Stomach (tissue), 9 donors: ENCODE results near the gene FASTK. TPM values are rescaled to one million over a fixed set of nuclear protein-coding genes. Genes with fewer than 3 reads are reported as not detected.
A peak's percentile ranks its signal among the peaks of the same experiment; 100 is the strongest.

Experiments
- DNase-seq, 2 donors: peaks; one replicate each; pipeline versions ENCODE4 v3.0.0 to v3.0.0-alpha.2; 2013 to 2019
- H3K27ac ChIP-seq, 5 donors: fragments of 200-600 bp in 4 of 5; sonication (generic) in 4 of 5; one replicate each; pipeline ENCODE4 v1.5.1; 2013 to 2019; ENCODE audit warnings: mild to moderate bottlenecking in 1 of 5, moderate library complexity in 1 of 5
- H3K27me3 ChIP-seq, 3 donors: fragments of 200-600 bp; sonication (generic); one replicate each; pipeline ENCODE4 v1.5.1; 2017 to 2019; ENCODE audit warnings: mixed run types in 1 of 3
- H3K36me3 ChIP-seq, 4 donors: fragments of 200-600 bp; sonication (generic); 1 replicate in 3 of 4; 2 replicates in 1 of 4; pipeline ENCODE4 v1.5.1; 2016 to 2019
- H3K4me1 ChIP-seq, 4 donors: fragments of 200-600 bp; sonication (generic); one replicate each; pipeline ENCODE4 v1.5.1; 2016 to 2019
- H3K4me3 ChIP-seq, 4 donors: fragments of 200-600 bp; sonication (generic) in 3 of 4; one replicate each; pipeline ENCODE4 v1.5.1; 2016 to 2019; ENCODE audit warnings: mild to moderate bottlenecking in 1 of 4
- H3K9me3 ChIP-seq, 4 donors: fragments of 200-600 bp; sonication (generic); one replicate each; pipeline ENCODE4 v1.5.1; 2016 to 2019
- EP300 ChIP-seq: sonication (generic); formaldehyde crosslinking; IDR thresholded peaks from one replicate; pipeline ENCODE4 v1.6.1; 2017; ENCODE audit warnings: antibody characterized with exemption
- POLR2A ChIP-seq, 4 donors: fragments of 450-650 bp; IDR thresholded peaks; one replicate each; pipeline ENCODE4 v1.6.1; 2016; ENCODE audit warnings: antibody characterized with exemption in 4 of 4, control low read depth in 2 of 4, mild to moderate bottlenecking in 1 of 4, moderate library complexity in 1 of 4
- POLR2AphosphoS5 ChIP-seq, 3 donors: sonication (generic); formaldehyde crosslinking; IDR thresholded peaks; one replicate each; pipeline ENCODE4 v1.6.1; 2016; ENCODE audit warnings: antibody characterized with exemption in 3 of 3
- WGBS, 5 donors: extraction: QIAGEN DNeasy Blood & Tissue Kit in 3 of 5; methylation state at CpG; one replicate each; pipeline versions ENCODE4 v1.1.5 to v1.1.7; 2013 to 2018; 5-methylcytosine and 5-hydroxymethylcytosine counted together
- intact Hi-C: fragments of 100-400 bp; cut with DNase I; formaldehyde crosslinking; loops from one replicate; pipeline ENCODE4 v1.15.1; 2023; ENCODE audit warnings: low total_unique reads
- polyA plus RNA-seq, 3 donors: library from polyadenylated mRNA; stranded (reverse); fragments of 200-250 nt; gene quantifications; one replicate each; pipeline ENCODE4 v1.2.3, GENCODE V29; 2013
- total RNA-seq, 5 donors: library from RNA; depleted of rRNA; stranded (reverse); fragments of >200 nt; gene quantifications; one replicate each; pipeline versions ENCODE4 v1.1.0 to v1.2.3, GENCODE V29; 2014 to 2016
- TF ChIP-seq, protein P1 (sequence below), 7 experiments: fragments of 450-650 bp in 4 of 7; fragments of 200-600 bp in 3 of 7; sonication (generic) in 3 of 7; IDR thresholded peaks; one replicate each; pipeline ENCODE4 v1.5.1; 2016 to 2019; ENCODE audit warnings: antibody characterized with exemption in 7 of 7, control low read depth in 2 of 7, mild to moderate bottlenecking in 1 of 7
- donor health status: healthy with polysubstance abuse.
- donor health status: Bipolar disorder and iron deficiency.
- donor health status: healthy.

Gene FASTK
- total and polyA plus RNA-seq, 8 donors, result 40.0 to 415 (median 122) TPM

DNA sequence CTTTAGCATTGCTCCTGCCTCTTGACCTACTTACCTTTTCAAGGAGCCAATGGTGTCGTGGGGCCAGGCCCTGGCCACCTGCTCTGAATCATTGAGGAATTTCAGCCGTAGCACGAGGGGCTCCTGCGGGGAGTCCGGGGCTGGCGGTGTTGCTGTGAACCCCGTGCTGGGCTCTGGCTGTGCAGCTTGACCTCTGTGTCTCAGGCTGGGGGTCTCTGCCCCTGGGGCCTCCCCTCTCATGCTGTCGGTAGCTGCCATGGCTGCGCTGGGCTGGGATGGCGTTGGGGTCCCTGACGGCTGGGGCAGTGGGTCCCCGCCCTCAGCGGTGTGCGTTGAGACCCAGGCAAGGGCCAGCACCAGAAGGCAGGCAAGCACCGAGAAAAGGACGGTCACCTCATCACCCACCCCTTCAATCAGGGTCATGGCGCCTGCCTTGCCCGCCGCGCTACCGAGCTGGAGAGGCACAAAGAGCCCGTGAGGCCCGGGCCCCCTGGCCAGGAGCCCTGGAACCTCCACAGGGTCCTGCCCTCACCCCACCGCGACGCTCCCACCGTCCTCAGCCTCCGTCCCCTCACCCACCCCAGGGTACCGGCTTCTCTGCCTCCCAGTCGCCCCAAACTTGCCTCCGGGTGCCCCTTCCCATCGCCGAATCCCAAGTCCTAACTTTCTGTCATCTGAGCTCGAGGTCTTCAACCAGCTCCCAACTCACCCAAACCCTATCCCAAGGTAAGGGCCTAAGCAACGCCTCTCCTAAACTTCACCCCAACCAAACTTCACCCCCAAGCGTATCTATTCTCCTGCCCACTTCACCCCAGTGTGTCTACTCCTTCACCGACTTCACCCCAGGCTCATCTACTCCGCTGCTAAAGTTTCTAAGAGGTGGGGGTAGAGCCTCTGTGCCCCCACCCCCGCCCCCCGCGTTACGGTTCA lies 1.8 kb upstream of the FASTK start:
- H3K9me3 ChIP-seq, result no peaks in the 10 kb centered on the region
- peak overlapping the region; percentile 93 to 97 (median 96) for H3K27ac ChIP-seq
- DNase-seq, result peak in 1 of 2 donors; percentile 40
- peaks cover 54 to 76% (median 74%) of the 10 kb centered on the region in 4 donors for H3K4me1 ChIP-seq
- intact Hi-C loops, result no loop called here
- peaks cover 0 to 4% (median 3%) of the 10 kb centered on the region in 4 donors for H3K36me3 ChIP-seq
- 33 to 44% (median 40%) methylated on average over 35 to 42 of the region's 42 CpGs for WGBS, 5 donors
- peak overlapping the region; percentile 74 to 97 (median 94) for H3K4me3 ChIP-seq
- TF ChIP-seq POLR2AphosphoS5 (IDR thresholded peaks at IDR 0.05) (no peak), EP300 (no peak), POLR2A (IDR thresholded peaks at IDR 0.05) (no peak)
- TF ChIP-seq, protein P1, sequence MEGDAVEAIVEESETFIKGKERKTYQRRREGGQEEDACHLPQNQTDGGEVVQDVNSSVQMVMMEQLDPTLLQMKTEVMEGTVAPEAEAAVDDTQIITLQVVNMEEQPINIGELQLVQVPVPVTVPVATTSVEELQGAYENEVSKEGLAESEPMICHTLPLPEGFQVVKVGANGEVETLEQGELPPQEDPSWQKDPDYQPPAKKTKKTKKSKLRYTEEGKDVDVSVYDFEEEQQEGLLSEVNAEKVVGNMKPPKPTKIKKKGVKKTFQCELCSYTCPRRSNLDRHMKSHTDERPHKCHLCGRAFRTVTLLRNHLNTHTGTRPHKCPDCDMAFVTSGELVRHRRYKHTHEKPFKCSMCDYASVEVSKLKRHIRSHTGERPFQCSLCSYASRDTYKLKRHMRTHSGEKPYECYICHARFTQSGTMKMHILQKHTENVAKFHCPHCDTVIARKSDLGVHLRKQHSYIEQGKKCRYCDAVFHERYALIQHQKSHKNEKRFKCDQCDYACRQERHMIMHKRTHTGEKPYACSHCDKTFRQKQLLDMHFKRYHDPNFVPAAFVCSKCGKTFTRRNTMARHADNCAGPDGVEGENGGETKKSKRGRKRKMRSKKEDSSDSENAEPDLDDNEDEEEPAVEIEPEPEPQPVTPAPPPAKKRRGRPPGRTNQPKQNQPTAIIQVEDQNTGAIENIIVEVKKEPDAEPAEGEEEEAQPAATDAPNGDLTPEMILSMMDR (IDR thresholded peaks at IDR 0.05), result no peak
- no peaks in the 10 kb centered on the region for H3K27me3 ChIP-seq

DNA sequence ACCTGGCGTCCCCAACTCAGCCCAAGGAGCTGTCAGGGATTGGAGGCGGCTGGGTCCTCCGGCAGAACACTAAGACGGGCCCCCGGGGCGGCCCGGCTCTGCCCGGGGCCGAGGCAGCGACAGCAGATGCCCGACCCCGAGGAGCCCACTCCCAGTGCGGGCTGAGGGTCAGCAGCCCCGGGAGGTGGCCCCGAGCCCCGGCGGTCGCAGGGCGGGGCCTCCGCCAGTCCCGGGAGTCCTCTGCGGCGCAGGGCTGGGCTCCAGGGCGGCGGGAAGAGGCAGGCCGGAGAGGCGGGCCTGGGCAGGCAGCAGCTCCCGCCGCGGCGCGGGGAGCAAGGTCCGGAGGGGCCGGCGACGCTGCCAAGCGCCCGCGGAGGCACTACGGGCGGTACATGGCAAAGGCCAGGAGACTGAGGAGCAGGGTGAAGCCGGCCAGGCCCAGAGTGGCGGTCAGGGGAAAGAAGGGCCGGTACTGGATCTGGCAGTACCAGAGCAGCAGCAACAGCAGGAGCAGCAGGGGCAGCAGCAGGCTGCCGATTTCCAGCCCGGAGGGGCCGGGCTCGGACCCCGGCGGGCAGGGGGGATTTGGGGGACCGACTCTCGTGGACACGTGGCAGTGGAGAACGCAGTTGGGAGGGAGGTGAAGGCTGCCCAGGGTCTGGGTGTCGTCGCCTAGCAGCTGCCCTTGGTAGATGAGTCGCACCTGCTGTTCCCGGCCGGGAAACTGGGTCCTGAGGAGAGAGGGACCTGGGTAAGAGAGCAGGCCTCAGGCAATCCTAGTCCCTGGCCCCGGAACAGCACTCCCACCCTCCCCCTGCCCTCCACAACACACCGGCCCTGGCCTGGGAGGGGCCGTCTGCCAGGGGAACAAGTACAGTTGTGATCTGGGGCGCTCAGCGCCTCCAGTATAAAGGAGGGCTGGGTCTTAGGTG lies 827 bp upstream of the FASTK start:
- TF ChIP-seq EP300 (no peak), POLR2A (IDR thresholded peaks at IDR 0.05) (no peak), POLR2AphosphoS5 (IDR thresholded peaks at IDR 0.05) (no peak)
- TF ChIP-seq, protein P1 (IDR thresholded peaks at IDR 0.05), result no peak
- 14 to 40% (median 18%) methylated on average over 27 to 64 of the region's 64 CpGs for WGBS, 5 donors
- peak; percentile 48 to 69 for DNase-seq

DNA sequence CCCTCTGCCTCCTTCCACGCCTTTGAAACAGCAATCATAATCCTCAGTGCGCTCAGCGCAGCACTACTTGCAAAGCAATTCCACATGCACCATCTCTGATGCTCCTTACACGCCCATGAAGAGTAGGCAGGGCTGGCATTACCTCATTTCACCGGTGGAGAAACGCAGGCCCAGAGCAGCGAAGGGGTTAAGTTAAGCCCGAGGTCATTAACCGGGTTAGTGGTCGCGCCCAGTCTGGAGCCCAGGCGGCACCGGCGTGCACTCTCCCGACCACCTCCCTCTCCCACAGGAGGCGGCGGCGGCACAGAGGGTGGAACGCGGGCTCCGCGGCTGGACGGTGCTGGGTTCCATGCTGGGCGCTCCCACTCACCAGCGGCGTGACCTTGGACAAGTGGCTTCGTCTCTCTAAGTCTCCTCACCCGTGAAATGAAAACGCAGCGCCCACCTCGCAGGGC lies 515 bp downstream of the FASTK start:
- H3K36me3 ChIP-seq, result peaks cover 12 to 27% (median 26%) of the 10 kb centered on the region in 4 donors
- 0 to 2% (median 1%) methylated on average over 19 to 31 of the region's 31 CpGs for WGBS, 5 donors
- no peaks in the 10 kb centered on the region for H3K27me3 ChIP-seq
- intact Hi-C loops, result no loop called here
- no peak for TF ChIP-seq EP300
- TF ChIP-seq POLR2AphosphoS5 (IDR thresholded peaks at IDR 0.05), result no peak
- TF ChIP-seq POLR2A (IDR thresholded peaks at IDR 0.05), result no peak
- TF ChIP-seq, protein P1 (IDR thresholded peaks at IDR 0.05), result no peak
- H3K4me3 ChIP-seq, result peak overlapping the region; percentile 74 to 97 (median 94)
- peaks cover 58 to 75% (median 72%) of the 10 kb centered on the region in 4 donors for H3K4me1 ChIP-seq
- H3K27ac ChIP-seq, result peak overlapping the region; percentile 93 to 97 (median 96)
- peak in 1 of 2 donors; percentile 62 for DNase-seq
- H3K9me3 ChIP-seq, result no peaks in the 10 kb centered on the region

More for the DNA sequence above, 827 bp upstream of the FASTK start:
- H3K36me3 ChIP-seq, result peaks cover 0 to 14% (median 12%) of the 10 kb centered on the region in 4 donors
- peak overlapping the region; percentile 93 to 97 (median 96) for H3K27ac ChIP-seq
- intact Hi-C loops, result no loop called here
- H3K9me3 ChIP-seq, result no peaks in the 10 kb centered on the region
- H3K4me3 ChIP-seq, result peak overlapping the region; percentile 74 to 97 (median 94)
- peaks cover 64 to 80% (median 79%) of the 10 kb centered on the region in 4 donors for H3K4me1 ChIP-seq
- no peaks in the 10 kb centered on the region for H3K27me3 ChIP-seq
